GM23248 (cell line): ENCODE measurements around the gene SLC25A22.

ENCODE experiments used
- EZH2 ChIP-seq: fragments of 200-600 bp; sonication (generic); IDR thresholded peaks from 2 replicates; pipeline ENCODE4 v1.6.1; 2018; ENCODE audit warnings: antibody characterized with exemption, mild to moderate bottlenecking; ENCODE audit not compliant: insufficient read depth, poor library complexity, severe bottlenecking
- EZH2phosphoT487 ChIP-seq: fragments of 200-600 bp; sonication (generic); IDR thresholded peaks from 2 replicates; pipeline ENCODE4 v1.6.1; 2018; ENCODE audit warnings: antibody characterized with exemption, moderate library complexity, mild to moderate bottlenecking, low read depth; ENCODE audit not compliant: insufficient read depth

DNA sequence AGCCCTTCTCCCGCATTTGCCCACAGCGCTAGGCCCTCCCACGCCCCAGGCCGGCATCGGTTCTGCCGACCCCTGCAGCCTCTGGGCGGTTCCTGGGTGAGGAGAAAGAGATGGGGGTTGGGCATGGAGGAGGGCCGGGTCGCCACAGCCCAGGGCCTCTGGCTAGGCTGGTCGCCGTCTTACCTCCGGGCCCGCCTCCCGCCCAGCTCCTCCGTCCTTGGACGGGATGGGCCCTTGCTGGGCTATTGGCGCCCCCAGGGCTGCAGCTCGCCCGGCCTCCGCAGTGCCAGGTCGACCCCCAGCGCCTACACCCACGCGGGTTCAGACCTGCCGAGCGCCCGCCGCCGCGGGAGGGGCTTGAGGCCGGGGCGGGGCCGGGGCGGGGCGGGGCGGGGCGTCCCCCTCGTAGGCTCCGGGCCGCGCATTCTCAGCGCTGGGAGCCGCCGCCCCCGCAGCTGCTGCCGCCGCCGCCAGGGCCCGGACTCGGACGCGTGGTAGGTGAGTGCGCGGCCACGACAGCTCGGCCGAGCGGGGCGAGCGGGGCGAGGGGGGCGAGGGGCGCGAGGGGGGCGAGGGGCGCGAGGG, 34.5 kb upstream of the SLC25A22 start, which contains the start of gene CD151:
- TF ChIP-seq EZH2 (no peak), EZH2phosphoT487 (no peak)
